ENCODE results near the gene LMNB1.

DNA sequence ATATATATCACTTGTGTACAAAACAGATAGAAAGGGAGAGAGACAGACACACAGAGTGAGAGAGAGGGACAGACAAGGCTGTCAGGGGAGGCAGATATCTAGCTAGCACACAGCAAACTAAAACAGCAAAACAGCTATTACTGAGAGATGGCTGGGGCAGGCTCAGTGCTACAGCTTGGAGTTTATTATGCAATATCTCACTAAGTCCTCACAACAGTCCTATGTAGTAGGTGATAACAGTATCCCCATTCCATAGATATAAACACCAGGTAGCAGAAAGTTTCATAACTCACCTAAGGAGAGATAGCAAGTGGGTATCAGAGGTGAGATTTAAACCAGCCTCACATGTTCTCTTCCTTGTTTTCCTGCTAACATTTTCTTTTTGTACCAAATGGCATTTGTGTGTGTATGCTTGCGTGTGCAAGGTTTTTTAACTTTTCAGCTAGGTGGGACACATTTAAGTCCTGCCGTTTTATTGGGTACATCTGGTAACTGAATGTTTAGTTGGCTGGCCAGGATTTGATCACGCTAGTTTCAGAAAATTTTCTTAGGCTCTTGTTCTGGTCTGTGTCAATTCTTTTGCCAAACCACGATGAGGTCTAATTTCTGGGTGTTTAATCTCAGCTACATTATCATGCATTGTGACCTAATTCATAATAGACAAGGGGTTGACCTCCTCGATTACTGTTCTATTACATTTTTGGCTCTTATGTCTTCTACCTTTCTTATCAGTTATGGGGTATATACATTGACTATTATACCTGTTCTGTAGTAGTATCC lies 105.1 kb downstream of the LMNB1 start:
- TF ChIP-seq KDM5A (IDR thresholded peaks at IDR 0.05; ENCODE audit: borderline replicate concordance, low read length): no peak
- no peak for TF ChIP-seq YY1 (IDR thresholded peaks at IDR 0.05; ENCODE audit: insufficient read depth, insufficient replicate concordance, low read depth, low read length)
- no peak for TF ChIP-seq CEBPB (IDR thresholded peaks at IDR 0.05; ENCODE audit: borderline replicate concordance, low read depth, low read length)
- no peak for TF ChIP-seq ZBTB7B (CRISPR knock-in tag; IDR thresholded peaks at IDR 0.05)
- no peak for TF ChIP-seq NFE2L1 (CRISPR knock-in tag; IDR thresholded peaks at IDR 0.05; ENCODE audit: borderline replicate concordance)
- TF ChIP-seq, protein P1, sequence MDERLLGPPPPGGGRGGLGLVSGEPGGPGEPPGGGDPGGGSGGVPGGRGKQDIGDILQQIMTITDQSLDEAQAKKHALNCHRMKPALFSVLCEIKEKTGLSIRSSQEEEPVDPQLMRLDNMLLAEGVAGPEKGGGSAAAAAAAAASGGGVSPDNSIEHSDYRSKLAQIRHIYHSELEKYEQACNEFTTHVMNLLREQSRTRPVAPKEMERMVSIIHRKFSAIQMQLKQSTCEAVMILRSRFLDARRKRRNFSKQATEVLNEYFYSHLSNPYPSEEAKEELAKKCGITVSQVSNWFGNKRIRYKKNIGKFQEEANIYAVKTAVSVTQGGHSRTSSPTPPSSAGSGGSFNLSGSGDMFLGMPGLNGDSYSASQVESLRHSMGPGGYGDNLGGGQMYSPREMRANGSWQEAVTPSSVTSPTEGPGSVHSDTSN (CRISPR knock-in tag; IDR thresholded peaks at IDR 0.05): no peak
- TF ChIP-seq MTA3 (CRISPR knock-in tag; IDR thresholded peaks at IDR 0.05): no peak
- TF ChIP-seq, protein P2, sequence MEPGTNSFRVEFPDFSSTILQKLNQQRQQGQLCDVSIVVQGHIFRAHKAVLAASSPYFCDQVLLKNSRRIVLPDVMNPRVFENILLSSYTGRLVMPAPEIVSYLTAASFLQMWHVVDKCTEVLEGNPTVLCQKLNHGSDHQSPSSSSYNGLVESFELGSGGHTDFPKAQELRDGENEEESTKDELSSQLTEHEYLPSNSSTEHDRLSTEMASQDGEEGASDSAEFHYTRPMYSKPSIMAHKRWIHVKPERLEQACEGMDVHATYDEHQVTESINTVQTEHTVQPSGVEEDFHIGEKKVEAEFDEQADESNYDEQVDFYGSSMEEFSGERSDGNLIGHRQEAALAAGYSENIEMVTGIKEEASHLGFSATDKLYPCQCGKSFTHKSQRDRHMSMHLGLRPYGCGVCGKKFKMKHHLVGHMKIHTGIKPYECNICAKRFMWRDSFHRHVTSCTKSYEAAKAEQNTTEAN (CRISPR knock-in tag; conservative IDR thresholded peaks at IDR 0.05): no peak
